SKM-1 (cell line): Measurements from ENCODE around the gene GLI2.

Experiments
- DNase-seq: peaks from one replicate; lab custom pipeline; 2025; ENCODE audit not compliant: unreplicated experiment; lab: John Stamatoyannopoulos, UW

GLI2 gene

DNA sequence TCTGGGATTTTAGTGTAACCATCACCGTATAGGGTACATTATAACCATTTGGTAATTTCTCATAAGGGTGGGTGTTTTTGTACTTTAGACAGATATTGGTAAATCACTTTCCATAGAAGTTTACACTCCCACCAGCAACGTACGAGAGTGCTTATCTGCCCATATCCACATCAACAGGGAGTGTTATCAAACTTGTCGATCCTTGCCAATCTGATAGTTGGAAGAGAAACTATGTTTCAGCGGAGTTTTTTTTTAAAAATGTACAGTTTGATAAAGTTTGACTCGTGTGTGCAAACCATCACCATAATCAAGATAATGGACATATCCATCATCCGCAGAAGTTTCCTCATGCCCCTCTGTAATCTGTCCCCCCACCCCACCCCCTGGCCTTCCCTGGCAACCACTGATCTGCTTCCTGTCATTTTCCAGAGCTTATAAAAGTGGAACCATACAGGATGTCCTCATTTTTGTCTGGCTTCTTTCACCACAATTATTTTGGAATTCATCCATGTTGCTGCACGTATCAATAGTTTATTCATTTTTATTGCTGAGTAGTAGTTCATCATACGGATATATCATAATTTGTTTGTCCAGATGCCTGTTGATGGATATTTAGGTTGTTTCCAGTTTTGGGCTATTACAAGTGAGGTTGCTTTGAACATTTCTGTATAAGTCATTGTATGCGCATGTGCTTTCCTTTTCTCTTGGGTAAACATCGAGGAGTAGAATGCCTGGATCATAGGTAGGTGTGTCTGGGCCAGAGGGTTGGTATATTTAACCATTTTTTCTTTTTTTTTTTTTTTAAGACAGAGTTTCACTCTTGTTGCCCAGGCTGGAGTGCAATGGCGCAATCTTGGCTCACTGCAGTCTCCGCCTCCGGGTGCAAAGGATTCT lies 18.6 kb downstream of the GLI2 start:
- DNase-seq = no peak

DNA sequence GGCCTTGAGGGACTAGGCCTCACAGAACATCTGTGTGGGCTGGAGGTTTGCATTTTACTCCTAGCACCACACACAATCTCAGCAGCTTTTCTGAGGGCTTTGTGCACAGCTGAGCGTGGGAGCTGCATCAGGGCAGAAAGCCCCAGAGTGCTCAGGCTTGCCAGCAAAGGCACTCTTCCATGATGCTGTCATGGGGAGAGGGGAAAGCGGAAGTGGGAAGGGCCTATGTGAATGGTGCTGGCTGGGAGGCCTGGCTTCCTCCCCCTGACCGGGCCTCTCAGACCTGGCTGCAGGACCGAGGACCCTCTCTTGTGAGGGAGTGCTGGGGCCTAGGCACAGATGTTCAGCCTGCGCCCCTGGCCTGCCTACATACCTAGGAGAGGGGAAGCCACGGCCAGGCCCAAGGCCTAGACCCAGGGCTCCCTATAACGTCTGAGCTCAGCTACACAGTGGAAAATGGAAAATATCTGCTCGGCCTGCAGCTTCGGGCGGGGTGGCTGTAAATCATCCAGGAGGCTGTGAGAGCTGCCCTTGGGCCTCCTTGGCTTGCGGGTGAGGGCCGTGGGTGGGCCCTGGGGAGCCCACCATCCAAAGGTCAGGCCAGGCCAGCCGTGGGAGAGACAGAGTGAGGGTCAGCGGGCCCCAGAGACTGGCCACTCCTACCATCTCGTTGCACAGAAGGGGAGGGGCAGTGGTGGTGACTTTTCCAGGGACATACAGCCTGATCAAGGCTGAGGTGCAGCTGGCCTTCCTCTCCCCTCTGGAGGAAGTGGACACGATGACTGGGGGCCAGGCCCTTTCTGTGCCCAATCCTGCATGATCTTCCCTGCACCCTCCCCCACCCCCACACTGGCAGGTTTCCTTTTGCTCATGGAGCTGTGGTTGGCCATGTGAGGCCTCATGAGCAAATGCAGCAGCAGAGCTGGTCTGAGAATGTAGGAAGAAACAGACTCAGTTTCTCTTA lies 22.8 kb downstream of the GLI2 start:
- no peak for DNase-seq

DNA sequence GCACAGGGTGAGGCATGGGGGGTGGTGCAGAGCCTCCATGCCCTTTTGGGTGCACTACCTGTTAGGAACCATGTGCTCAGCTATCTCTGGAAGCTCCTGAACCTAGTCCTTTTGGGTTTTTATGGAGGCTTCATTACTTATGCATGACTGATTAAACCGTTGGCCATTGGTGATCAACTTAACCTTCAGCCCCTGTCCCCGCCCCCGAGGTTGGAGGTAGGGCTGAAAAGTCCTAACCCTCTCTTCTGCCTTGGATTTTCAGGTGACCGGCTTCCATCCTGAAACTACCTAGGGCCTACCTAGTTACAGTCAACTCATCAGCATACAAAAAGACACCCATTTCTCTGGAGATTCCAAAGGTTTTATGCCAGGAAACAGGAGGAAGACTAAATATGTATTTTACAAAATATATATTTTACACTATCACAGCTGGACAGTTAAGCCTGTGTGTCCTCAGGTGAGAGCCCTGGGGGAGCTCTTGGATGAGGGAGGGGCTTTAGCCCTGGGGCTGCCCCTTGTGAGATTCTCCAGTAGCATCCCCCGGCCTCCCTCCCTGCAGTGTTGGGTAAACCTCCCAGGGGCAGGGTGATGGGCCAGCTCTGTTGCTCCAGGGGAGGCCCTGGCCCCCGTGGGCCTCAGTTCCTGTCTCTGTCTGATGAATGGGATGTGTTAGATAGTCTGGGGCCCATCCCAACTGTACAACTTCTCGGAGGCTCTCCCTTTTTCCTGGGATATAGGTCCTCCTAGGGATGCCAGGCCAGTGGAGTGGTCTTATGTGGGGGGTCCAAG lies 24.1 kb downstream of the GLI2 start:
- DNase-seq = no peak

DNA sequence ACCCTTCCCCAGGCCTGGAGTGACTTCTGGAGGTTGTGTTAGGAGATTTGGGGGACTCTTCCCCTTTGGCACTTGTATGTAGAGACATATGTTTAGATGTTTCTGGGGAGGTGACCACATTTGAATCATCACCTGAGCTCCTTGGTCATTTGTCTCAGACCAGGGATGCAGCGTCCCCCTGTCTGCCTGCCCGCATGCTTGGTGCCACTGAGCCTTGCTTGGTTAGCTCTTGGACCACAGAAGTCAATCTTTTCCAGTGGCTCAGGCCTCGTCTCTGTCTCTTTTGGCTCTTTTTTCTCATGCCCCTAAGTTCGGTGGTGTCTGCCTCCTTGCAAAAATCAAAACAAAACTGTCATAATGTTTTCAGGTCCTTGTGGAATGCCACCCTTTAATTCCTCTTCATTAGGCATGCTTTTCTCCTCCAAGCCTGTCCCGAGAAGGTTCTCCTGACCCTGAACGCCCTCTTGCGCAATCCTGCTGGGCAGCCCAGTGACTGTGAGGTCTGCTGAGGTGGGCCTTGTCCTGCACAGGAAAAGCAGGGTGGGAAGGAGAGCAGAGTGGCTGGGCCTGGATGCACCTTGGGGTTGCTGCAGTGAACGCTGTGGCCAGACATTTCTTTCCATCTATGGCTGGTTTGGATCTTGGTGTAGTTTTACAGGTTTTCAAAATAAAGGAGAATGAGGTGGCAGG lies 24.9 kb downstream of the GLI2 start:
- DNase-seq = no peak

DNA sequence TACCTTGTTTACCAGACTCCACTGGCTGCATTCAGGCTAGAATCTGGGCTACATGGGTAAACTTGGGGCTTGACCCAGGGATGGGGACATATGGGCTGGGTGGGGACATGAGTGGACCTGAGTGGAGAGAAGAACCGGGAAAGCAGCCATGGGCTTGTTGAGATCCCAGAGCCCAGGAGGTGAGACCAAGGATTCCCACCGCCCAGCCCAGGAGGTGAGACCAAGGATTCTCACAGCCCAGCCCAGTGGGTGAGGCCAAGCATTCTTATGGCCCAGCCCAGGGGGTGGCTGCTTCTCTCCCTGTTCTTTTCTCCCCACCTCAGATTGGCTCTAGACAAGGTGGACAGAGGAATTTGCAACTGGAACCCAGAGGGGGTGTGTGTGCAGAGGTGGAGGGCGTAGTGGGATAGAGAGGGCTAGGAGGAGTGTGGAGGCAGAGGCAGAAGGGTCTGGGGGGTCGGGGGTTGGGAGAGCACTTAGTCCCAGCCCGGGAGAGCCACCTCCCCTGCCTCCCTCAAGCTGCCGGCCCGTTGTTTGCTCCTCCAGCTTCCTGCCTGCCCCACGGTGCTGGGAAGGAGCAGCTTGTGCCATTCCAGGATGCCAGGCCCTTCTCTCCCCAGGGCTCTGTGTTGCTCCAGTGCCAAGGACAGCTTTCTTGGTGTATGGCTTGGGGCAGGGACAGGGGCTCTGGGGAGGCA lies 25.6 kb downstream of the GLI2 start:
- no peak for DNase-seq

DNA sequence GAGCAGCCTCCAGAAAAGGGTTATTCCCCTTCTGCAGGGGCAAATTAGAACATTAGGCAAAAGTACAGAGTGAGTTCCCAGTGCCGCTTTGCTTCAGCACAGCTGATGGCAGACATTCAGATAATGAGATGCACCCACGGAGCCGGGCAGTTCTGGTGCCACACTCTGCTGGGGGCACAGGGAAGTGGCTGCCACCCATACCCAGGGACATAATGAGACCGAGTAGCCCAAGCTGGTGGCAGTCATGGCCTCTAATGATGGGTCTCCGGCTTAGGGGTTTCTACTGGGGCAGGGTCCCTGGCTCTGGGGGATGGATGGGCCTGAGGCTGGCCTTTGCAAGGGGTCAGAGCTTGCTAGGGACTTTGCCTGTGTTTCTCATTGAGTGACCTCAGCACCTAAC lies 26.2 kb downstream of the GLI2 start:
- no peak for DNase-seq

DNA sequence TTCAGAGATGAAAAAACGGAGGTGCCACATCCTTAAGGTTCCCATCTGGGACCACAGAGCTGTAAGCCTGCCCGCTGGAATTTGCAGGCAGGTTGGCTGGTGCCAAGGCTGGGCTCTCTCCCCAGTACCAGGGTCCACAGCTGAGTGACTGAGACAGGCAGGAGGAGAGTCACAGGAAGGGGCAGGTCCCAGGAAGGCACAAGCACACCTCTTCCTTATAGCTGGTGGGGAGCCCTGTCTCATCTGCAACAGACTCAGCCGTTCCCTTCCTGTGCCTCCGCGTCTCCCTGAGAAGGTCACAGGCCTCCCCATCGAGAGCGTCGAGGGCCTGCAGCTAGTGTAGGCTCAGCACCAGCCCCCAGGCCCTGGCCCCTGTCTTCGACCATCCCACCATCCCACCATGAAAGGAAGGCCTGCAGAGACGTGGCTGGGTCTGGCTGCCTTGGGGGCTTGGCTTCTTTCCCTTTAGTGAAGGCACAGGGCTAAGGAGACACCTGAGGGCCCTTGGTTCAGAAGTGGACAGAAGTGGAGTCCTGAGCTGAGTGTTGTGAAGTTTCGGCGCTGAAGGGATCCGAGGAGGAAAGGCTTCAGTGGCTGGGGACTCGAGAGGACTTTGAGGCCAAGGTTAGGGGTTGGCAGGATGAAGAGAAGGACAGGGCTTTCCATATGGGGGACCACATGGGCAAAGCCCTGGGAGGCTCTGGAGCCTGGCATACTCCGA lies 26.8 kb downstream of the GLI2 start:
- DNase-seq = no peak

DNA sequence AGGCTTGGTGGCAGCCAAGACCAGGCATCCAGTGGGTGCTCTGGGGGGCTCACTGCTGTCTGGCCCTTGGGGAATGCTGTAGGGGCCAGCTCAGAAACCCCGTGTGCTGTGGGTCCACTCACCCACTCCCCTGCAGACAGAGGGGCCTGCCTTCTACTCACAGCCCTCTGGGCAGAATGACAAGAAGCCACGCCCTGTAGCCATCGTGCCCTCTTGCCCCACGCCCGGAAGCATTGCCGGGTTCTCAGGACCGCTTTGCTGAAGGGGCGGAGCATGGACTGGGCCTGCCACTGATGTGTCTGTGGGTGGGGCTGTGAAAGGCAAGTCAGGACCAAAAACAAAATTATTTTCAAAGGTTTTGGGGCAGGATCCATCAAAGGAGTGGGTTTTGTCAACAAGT lies 27.8 kb downstream of the GLI2 start:
- no peak for DNase-seq

DNA sequence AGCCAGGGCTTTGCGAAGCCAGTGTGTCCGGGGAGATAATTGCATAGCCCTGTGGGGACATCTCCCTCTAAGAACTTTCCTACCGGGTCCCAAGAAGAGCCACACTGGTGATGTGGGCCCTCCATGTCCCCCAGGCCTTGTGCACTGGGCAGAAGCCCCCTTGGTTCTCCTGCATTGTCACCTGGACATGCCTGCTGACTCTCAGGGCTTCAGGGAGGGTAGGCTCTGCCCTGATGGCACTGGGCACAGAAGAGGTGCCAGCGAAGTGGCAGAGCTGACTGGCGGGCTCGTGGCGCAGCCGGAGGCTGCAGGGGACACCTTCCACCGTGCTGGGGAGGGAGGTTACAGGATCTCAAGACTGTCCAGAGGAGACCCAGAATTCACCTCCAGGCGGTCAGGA lies 28.3 kb downstream of the GLI2 start:
- DNase-seq = no peak

DNA sequence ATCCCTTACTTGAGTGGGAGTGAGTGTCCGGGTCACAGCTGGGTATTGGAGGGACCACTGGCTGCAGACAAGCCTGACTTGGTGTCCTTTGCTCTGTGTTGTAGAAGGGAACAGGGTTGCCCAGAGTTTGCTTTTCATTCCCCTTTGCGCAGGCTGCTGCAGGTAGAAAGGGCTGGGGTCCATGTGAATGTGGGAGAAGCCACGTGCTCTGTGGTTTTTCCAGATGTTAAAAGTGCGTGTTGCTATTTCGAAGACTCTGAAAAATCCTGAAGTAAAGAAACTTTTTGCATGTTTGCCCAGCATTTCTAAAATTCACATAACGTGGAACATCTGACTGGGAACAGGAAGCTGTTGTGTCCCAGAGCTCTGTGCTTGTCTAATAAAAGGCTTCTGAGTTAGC lies 28.8 kb downstream of the GLI2 start:
- DNase-seq = no peak

DNA sequence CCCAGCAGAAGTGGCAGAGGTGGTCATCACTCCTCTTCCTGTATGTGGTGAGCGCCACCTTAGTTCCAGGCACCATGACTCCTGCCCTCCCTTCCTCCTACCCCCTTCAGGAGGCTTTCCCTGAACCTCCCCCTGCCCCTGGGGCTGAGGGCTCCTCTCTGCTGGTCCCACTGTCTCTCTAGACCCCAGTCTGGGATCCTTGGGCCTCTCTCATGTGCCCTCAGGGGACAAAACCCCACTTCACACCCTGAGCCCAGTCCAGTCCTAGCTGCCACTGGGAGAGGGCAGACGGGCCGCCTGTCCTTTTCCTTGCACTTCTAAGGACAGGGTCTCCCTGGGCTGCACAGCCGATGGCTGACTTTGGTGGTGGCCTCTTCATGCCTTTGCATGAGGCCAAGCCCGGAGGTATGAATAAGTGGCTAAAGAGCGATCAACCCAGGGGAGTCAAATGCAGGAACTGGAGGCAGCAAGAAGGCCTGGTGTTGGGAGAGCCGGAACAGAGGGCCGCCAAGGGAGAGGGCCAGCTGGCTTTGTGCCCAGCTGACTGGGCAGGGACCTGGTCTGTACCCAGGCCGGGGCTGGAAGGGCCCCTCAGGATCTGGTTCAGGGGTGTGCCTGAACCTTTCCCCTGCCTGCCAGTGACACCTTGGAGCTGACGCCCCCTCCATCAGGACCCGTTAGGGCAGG lies 29.5 kb downstream of the GLI2 start:
- DNase-seq = no peak

DNA sequence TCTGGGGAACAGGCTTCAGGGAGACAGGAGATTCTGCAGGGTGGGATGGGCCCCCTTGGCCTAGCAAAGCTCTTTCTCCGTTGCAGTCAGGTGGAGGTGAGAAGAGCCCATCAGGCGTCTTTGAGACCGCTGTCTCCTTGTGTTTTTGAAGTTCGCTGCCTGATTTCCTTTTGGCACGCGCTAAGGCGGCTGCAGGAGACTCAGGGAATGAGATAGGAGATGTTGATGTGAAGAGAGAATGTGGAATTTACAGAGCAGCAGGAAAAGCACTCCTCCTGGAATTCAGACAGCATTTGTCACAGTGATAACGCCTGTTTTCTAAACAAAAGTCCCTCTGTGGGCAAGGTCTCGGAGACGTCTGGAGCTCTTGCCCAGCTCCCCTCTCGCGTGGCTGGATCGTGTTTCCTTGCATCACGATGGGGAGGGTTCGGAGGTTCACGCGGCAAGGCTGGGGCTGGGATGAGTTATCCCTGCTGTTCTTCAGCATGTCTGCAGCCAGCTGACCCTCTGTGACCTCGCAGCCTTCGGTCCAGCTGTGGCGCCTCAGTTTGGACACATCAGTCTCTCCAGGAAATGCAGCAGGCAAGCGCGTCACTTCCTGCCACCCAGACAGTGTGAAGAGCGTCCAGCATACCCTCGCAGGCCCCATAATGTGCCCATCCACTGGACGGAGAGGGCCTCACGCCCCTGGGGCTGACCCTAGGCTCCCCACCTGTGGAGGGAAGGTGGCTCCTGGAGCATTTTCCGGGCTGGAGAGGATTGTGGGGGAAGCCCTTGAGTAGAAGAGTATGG lies 30.2 kb downstream of the GLI2 start:
- DNase-seq = no peak

DNA sequence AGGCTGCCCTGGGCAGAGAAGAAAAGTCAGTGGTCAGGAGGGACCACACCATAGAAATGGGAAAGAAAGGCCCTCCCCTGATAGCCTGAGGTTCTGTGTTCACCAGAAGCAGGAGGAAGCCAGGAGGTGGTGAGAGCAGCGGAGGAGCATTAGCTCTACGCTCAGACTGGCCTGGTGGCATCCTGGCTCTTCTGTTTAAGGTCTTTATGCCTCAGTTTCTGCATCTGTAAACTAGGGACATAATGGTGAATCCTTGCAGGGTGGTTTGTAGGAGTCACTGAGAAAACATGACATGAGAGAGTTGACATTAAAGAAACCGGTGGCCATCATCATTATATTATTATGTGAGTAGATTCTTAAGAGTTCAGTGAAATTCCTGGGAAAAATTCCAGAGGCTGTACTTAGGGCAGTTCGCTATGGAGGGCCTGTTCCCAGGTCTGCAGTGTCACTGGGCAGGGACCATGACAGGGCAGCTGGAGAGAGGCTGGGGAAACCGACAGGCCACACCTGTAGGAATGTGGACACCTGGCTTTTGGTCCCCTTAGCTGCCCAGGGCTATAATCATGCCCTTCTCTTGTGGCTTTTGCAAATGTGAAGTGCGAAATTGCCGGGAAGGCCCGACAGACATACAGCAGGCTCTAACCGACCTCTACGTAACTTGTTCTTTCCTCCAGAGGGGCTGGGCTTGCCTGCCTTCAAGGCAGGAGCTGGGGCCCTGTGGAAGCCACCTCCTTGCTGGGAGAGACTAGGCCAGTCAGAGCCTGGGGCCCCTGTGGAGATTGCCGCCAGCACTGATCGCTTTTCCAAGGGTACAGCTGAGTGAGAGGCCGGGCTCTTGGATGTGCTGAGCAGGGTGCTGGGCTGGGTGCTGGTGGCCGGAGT lies 31.0 kb downstream of the GLI2 start:
- DNase-seq = no peak

DNA sequence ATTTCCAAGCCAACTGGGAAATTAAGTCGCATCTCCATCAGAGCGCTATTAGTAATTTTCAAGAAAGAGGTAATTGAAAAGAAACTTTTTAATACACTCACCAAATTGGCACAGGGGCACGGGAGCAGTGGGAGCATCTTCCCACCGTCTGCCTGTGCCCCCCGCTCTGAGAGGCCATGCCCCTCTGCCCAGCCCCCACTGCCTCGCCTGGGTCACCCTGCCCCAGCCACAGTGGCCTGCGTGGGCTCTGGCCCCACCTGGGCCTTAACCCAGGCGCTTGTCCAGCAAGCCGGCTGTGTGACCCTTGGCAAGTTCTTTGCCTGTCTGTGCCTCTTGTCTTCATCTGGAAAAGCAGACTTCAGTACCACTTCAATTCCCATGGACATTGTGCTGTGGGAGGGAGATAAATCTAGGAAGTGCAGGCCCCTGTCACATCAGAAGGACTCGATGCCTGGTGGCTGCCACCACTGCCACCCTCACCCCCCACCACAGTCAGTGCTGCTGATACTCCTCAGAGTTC lies 31.9 kb downstream of the GLI2 start:
- no peak for DNase-seq

DNA sequence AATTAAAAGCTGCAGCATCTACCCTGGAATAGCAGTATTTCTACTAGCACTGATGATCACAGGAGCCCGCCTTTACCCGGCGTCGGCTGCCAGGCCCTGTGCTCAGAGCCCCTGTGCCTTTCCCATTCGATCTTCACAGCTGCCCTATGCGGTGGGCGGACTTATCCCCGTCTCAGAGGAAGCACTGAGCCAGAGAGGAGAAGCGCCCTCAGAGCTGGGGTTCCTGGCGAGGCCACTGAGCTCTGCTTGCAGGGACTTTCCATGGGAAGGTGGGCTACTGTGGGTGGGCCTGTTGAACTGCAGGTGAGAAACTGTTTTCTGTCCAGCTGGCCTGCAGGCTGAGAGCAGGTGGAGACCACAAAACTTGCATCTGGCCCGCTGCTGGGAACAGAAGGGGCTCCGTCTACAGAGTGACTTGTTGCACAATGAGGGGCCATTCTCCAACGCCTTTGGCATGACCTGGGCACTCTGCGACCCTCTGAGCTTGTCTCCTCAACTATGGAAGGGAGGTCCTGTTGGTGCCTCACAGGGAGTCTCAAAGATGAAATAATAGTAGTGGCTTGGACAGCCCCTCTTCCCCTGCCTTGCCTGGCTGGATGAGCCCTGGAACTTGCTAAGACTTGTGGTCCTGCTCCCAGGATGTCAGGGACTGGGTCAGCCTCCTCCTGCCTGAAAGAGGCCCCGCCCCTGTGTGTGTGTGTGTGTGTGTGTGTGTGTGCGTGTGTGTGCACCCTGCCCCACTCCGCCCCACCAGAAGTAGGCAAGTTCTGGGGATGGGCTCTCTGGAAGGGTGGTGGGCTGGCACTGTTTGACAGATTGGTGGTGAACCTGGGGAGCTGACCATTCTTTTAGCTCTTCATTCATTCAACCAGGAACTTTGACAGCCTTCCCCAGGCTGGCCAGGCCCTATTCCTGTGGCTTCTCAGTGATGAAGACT lies 32.7 kb downstream of the GLI2 start:
- no peak for DNase-seq
